CD14-positive monocyte (primary cell): ENCODE results near the gene EPG5. TPM values are rescaled to one million over a fixed set of nuclear protein-coding genes. Genes with fewer than 3 reads are reported as not detected.
"Not testable (repeated sequence)": the region's sequence is repeated elsewhere in the genome, so short reads cannot be mapped to it uniquely, and the experiment has no call there.

Source experiments
- DNase-seq, 3 donors: peaks; one replicate each; pipeline ENCODE4 v3.0.0-alpha.2; 2011 to 2022
- H2AFZ ChIP-seq: 2 replicates; pipeline ENCODE4 v1.6.0; 2012; ENCODE audit warnings: mild to moderate bottlenecking, low read depth, low read length, inconsistent platforms; ENCODE audit not compliant: insufficient read depth, poor library complexity, severe bottlenecking
- H3K27ac ChIP-seq, 2 donors: 1 replicate in 1 of 2; 2 replicates in 1 of 2; pipeline ENCODE4 v1.5.1; 2012 to 2013; ENCODE audit warnings: low read length in 2 of 2, control low read depth in 1 of 2, inconsistent platforms in 1 of 2, low read depth in 1 of 2, mild to moderate bottlenecking in 1 of 2
- H3K27me3 ChIP-seq, 2 donors: one replicate each; pipeline versions ENCODE4 v1.6.0 to v1.6.1; 2011 to 2013; ENCODE audit warnings: low read length in 2 of 2; ENCODE audit not compliant: control insufficient read depth in 2 of 2, insufficient read depth in 2 of 2
- H3K36me3 ChIP-seq, 2 donors: replicated peaks in 1 of 2; 1 replicate in 1 of 2; 2 replicates in 1 of 2; pipeline versions ENCODE4 v1.5.1 to v1.6.1; 2012 to 2013; ENCODE audit warnings: low read length in 2 of 2, control low read depth in 1 of 2, inconsistent platforms in 1 of 2, mild to moderate bottlenecking in 1 of 2; ENCODE audit not compliant: insufficient read depth in 2 of 2, control insufficient read depth in 1 of 2
- H3K4me1 ChIP-seq, 2 donors: 1 replicate in 1 of 2; 2 replicates in 1 of 2; pipeline versions ENCODE4 v1.5.1 to v1.6.1; 2012 to 2013; ENCODE audit warnings: low read length in 2 of 2, control low read depth in 1 of 2, inconsistent platforms in 1 of 2, mild to moderate bottlenecking in 1 of 2, moderate library complexity in 1 of 2; ENCODE audit not compliant: insufficient read depth in 2 of 2, control insufficient read depth in 1 of 2
- H3K4me2 ChIP-seq: replicated peaks from 2 replicates; pipeline ENCODE3; 2012; ENCODE audit warnings: low read length, moderate library complexity, mild to moderate bottlenecking; ENCODE audit not compliant: poor library complexity, severe bottlenecking; ENCODE audit errors: extremely low read depth
- H3K4me3 ChIP-seq, 3 experiments: fragments of 200-600 bp in 1 of 3; sonication (generic) in 1 of 3; replicated peaks in 1 of 3; 1 replicate in 2 of 3; 2 replicates in 1 of 3; pipeline ENCODE4 v1.5.1; 2011 to 2013; ENCODE audit warnings: low read length in 3 of 3, mild to moderate bottlenecking in 3 of 3, control low read depth in 2 of 3, low read depth in 2 of 3, inconsistent platforms in 1 of 3, moderate library complexity in 1 of 3
- H3K79me2 ChIP-seq: 2 replicates; pipeline ENCODE4 v1.6.0; 2012; ENCODE audit warnings: mild to moderate bottlenecking, control low read depth, inconsistent platforms, low read length, moderate library complexity; ENCODE audit not compliant: insufficient read depth
- H3K9ac ChIP-seq: 2 replicates; pipeline ENCODE4 v1.6.0; 2017; ENCODE audit warnings: low read length, mild to moderate bottlenecking; ENCODE audit not compliant: insufficient read depth, poor library complexity, severe bottlenecking
- H3K9me3 ChIP-seq, 2 donors: replicated peaks in 1 of 2; 1 replicate in 1 of 2; 2 replicates in 1 of 2; pipeline versions ENCODE4 v1.5.1 to v1.6.1; 2012 to 2013; ENCODE audit warnings: low read length in 2 of 2, control low read depth in 1 of 2; ENCODE audit not compliant: control insufficient read depth in 1 of 2, insufficient read depth in 1 of 2
- H4K20me1 ChIP-seq: 2 replicates; pipeline ENCODE4 v1.6.0; 2012; ENCODE audit warnings: mild to moderate bottlenecking, low read length, control low read depth, moderate library complexity; ENCODE audit not compliant: insufficient read depth
- H3K27ac Mint-ChIP-seq, 7 donors: one replicate each; pipeline ENCODE4 v1.8.0; 2020; ENCODE audit warnings: mild to moderate bottlenecking in 7 of 7, mixed read lengths in 7 of 7, moderate library complexity in 6 of 7, inconsistent platforms in 2 of 7
- H3K27me3 Mint-ChIP-seq, 3 donors: one replicate each; pipeline ENCODE4 v1.8.0; 2021 to 2022; ENCODE audit warnings: low read depth in 3 of 3, mild to moderate bottlenecking in 3 of 3, mixed read lengths in 3 of 3, moderate library complexity in 3 of 3, inconsistent platforms in 1 of 3
- H3K36me3 Mint-ChIP-seq, 2 donors: one replicate each; pipeline ENCODE4 v1.8.0; 2020; ENCODE audit warnings: mixed read lengths in 2 of 2, inconsistent platforms in 1 of 2, mild to moderate bottlenecking in 1 of 2
- H3K4me1 Mint-ChIP-seq: one replicate; pipeline ENCODE4 v1.8.0; 2020; ENCODE audit warnings: mild to moderate bottlenecking, mixed read lengths
- H3K4me3 Mint-ChIP-seq, 2 donors: one replicate each; pipeline ENCODE4 v1.8.0; 2020; ENCODE audit warnings: mild to moderate bottlenecking in 2 of 2, mixed read lengths in 2 of 2, moderate library complexity in 1 of 2
- H3K9me3 Mint-ChIP-seq, 7 donors: one replicate each; pipeline ENCODE4 v1.8.0; 2020 to 2022; ENCODE audit warnings: mixed read lengths in 7 of 7, mild to moderate bottlenecking in 6 of 7, moderate library complexity in 6 of 7, inconsistent platforms in 2 of 7
- WGBS: methylation state at CpG from one replicate; pipeline ENCODE4 v1.1.5; 2013; ENCODE audit warnings: missing lambda C conversion rate; ENCODE audit not compliant: insufficient coverage; 5-methylcytosine and 5-hydroxymethylcytosine counted together
- intact Hi-C, 2 donors: fragments of 100-400 bp; cut with micrococcal nuclease; formaldehyde crosslinking; loops; one replicate each; pipeline versions ENCODE4 v1.15.0 to v1.15.1; 2023
- polyA plus RNA-seq, 3 donors: library from polyadenylated mRNA; depleted of rRNA in 1 of 3; unstranded in 2 of 3; stranded (reverse) in 1 of 3; fragments of 300-500 nt in 2 of 3; fragments of >200 nt in 1 of 3; fragmentation: Illumina TruSeq in 2 of 3; gene quantifications; 1 replicate in 2 of 3; 2 replicates in 1 of 3; pipeline ENCODE4 v1.2.3, GENCODE V29; 2012 to 2021
- TF ChIP-seq, protein P1 (sequence below): fragments of 200-600 bp; IDR thresholded peaks from one replicate; pipeline ENCODE4 v1.8.0; 2022; ENCODE audit warnings: antibody characterized with exemption, mild to moderate bottlenecking

EPG5 gene
- polyA plus RNA-seq, 3 donors = 1.3 to 15.9 (median 1.4) TPM

DNA sequence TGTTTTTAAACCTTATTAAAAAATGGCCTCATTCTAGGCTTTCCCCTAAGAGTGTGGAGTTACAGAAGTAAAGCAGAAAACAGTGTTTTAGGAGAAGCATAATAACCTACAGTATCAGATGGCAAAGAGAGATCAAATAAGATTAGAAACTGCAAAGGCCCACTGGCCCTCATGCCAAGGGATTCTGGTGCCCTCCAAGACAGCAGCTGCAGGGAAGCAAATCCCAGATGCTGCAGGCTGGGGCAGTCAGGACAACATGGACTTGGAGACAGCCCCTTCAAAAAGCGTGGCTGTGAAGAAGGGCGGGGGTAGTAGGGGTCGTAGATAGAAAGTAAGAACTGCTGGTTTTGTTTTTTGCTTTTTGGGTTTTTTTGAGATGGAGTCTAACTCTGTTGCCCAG is 28.3 kb upstream of the EPG5 start:
- Histone ChIP-seq H3K9me3 (no peaks in the 10 kb centered on the region), H3K27me3 (no peaks in the 10 kb centered on the region), H4K20me1 (no peaks in the 10 kb centered on the region), H3K79me2 (no peaks in the 10 kb centered on the region), H3K27ac (no peak overlapping the region), H3K36me3 (peaks cover 42 to 63% of the 10 kb centered on the region in 2 donors), H3K4me3 (no peak overlapping the region), H3K9ac (no peak overlapping the region), H3K4me1 (peaks cover 23 to 26% of the 10 kb centered on the region in 2 donors), H3K4me2 (no peak overlapping the region), H2AFZ (no peak overlapping the region)
- no peak overlapping the region for H3K4me3 Mint-ChIP-seq
- no peak for DNase-seq
- peaks cover 26% of the 10 kb centered on the region for H3K4me1 Mint-ChIP-seq
- TF ChIP-seq, protein P1, sequence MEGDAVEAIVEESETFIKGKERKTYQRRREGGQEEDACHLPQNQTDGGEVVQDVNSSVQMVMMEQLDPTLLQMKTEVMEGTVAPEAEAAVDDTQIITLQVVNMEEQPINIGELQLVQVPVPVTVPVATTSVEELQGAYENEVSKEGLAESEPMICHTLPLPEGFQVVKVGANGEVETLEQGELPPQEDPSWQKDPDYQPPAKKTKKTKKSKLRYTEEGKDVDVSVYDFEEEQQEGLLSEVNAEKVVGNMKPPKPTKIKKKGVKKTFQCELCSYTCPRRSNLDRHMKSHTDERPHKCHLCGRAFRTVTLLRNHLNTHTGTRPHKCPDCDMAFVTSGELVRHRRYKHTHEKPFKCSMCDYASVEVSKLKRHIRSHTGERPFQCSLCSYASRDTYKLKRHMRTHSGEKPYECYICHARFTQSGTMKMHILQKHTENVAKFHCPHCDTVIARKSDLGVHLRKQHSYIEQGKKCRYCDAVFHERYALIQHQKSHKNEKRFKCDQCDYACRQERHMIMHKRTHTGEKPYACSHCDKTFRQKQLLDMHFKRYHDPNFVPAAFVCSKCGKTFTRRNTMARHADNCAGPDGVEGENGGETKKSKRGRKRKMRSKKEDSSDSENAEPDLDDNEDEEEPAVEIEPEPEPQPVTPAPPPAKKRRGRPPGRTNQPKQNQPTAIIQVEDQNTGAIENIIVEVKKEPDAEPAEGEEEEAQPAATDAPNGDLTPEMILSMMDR = no peak
- no peaks in the 10 kb centered on the region for H3K27me3 Mint-ChIP-seq
- no CpG with 5 or more reads among the region's 3 CpGs for WGBS
- no peaks in the 10 kb centered on the region for H3K9me3 Mint-ChIP-seq
- H3K36me3 Mint-ChIP-seq = peaks cover 52 to 70% of the 10 kb centered on the region in 2 donors
- intact Hi-C loops = loop anchor here in 1 of 2 donors (10.0 kb wide), 1 partner anchor 79 kb away; the partner anchor contains the start of gene PSTPIP2
- peak overlapping the region in 1 of 7 donors; percentile 56 for H3K27ac Mint-ChIP-seq

DNA sequence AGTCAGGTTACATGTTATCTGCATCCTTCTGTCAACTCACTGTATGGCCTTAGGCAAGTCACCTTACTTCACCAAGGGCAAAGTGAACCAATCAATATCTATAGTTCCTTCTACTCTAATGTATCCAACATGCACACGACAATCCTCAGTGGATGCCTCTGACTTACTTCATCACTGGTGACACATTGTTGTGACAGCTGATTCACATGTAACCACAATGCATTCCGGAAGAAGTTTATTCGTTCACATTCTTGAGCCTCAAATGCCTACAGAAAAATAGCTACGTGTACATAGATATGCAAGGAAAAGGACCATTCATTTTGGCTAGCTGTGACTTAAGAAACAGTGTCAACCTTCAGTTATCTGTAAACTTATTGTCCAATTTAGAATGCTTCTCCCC is 26.3 kb upstream of the EPG5 start:
- intact Hi-C loops = loop anchor here in 1 of 2 donors (10.0 kb wide), 1 partner anchor 81 kb away; the partner anchor contains the start of gene PSTPIP2
- no peak overlapping the region for H3K4me2 ChIP-seq
- WGBS = 89% methylated on average over 2 of the region's 4 CpGs
- H3K27me3 ChIP-seq = no peaks in the 10 kb centered on the region
- no peaks in the 10 kb centered on the region for H4K20me1 ChIP-seq
- no peak for DNase-seq
- no peaks in the 10 kb centered on the region for H3K27me3 Mint-ChIP-seq
- no peak overlapping the region for H3K4me3 Mint-ChIP-seq
- peaks cover 9% of the 10 kb centered on the region in 2 donors for H3K4me1 ChIP-seq
- TF ChIP-seq, protein P1 = no peak
- H3K9ac ChIP-seq = no peak overlapping the region
- H3K9me3 Mint-ChIP-seq = peaks cover 0 to 6% (median 3%) of the 10 kb centered on the region in 7 donors
- peaks cover 9% of the 10 kb centered on the region for H3K4me1 Mint-ChIP-seq
- peaks cover 0 to 3% of the 10 kb centered on the region in 2 donors for H3K9me3 ChIP-seq
- H3K79me2 ChIP-seq = no peaks in the 10 kb centered on the region
- H3K36me3 Mint-ChIP-seq = peaks cover 61 to 73% of the 10 kb centered on the region in 2 donors
- no peak overlapping the region for H3K27ac ChIP-seq
- H3K27ac Mint-ChIP-seq = peak overlapping the region in 1 of 7 donors; percentile 17
- H3K36me3 ChIP-seq = peaks cover 60 to 83% of the 10 kb centered on the region in 2 donors
- no peak overlapping the region for H2AFZ ChIP-seq
- H3K4me3 ChIP-seq = no peak overlapping the region

DNA sequence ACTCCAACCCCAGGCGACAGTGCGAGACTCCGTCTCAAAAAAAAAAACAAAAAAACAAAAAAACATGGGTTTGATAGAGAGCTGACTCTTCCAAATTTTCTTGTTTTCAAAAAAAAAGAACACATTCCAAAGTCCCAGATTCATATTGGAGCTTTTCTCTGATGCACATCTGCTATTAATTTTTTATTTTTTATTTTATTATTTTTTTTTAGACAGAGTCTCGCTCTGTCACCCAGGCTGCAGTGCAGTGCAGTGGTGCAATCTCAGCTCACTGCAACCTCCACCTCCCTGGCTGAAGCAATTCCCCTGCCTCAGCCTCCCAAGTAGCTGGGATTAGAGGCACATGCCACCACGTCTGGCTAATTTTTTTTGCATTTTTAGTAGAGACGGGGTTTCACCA is 25.4 kb upstream of the EPG5 start:
- not testable (repeated sequence) for H3K9me3 ChIP-seq, H3K9me3 Mint-ChIP-seq, H3K4me3 Mint-ChIP-seq, H3K9ac ChIP-seq, H3K27me3 Mint-ChIP-seq, H3K4me2 ChIP-seq, H3K27me3 ChIP-seq, H3K27ac ChIP-seq, H4K20me1 ChIP-seq, H3K4me1 ChIP-seq, DNase-seq, H2AFZ ChIP-seq, H3K4me1 Mint-ChIP-seq, H3K79me2 ChIP-seq, H3K4me3 ChIP-seq, H3K27ac Mint-ChIP-seq
- intact Hi-C loops = loop anchor here in 1 of 2 donors (10.0 kb wide), 1 partner anchor 82 kb away; the partner anchor contains the start of gene PSTPIP2
- H3K36me3 ChIP-seq = peaks cover 67 to 92% of the 10 kb centered on the region in 2 donors
- peaks cover 70 to 82% of the 10 kb centered on the region in 2 donors for H3K36me3 Mint-ChIP-seq
- 100% methylated on average over 1 of the region's 6 CpGs for WGBS
